ENCODE measurements around the gene ANKS3.
"Not testable (repeated sequence)": the region's sequence is repeated elsewhere in the genome, so short reads cannot be mapped to it uniquely, and the experiment has no call there.

Gene ANKS3

DNA sequence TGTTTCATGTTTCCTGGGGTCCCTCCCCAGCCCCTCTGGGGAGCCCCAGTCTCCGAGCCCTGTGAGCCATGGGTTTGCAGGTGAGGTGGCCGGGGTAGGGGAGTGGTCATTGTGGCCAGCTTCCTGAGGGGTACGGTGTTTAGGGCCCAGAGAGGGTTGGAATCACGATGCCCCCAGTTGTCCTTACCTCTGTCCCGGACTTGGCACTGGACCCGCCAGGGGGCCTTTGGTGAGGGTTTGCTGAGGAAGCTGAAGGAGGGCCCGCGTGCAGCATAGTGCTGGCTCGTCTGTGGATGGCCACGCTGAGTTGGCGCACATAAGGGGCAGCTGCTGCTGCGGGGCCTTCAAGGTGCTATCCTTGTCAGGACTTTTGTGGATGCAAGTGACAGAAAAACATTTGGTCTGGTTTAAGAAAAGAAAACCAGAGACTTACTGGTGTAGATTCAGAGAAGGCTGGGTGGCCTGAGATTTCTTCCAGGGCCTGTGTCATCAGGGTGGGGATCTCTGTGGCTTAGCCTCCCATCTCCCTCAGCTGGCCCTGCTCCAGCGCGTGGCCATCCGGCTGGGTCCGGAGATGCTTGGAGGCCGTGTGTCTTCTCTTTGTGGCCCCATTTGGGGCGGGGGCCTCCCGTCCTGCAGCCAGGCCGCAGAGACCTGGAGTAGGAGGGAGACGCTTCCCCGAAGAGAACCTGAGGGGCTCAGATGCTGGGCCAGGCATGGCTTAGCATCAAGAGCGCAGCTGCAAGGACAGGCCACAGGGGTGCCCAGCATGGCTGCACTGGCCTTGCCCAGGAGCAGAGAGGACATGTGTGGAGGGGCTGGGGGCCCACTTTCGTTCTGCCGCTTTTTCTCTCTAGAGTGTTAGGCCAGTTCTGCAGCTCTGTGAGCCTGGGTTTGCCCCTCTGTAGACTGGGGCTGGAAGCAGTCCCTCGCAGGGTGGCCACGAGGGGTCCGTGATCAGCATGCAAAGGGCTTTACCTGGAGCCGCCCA is 74.4 kb downstream of the ANKS3 start:
- Histone ChIP-seq H3K9ac (ENCODE audit: low read depth, low read length) (no peak overlapping the region), H3K27ac (ENCODE audit: low read depth, low read length) (no peak overlapping the region), H3K27me3 (ENCODE audit: insufficient read depth, low read length) (no peaks in the 10 kb centered on the region), H3K36me3 (ENCODE audit: insufficient read depth, low read length) (peaks cover 41% of the 10 kb centered on the region), H3K4me3 (ENCODE audit: low read length) (no peak overlapping the region), H3K9me3 (ENCODE audit: insufficient read depth, low read depth, low read length) (no peaks in the 10 kb centered on the region), H3K4me1 (ENCODE audit: insufficient read depth, low read length) (no peaks in the 10 kb centered on the region)
- 95% methylated on average over 29 of the region's 29 CpGs for WGBS

DNA sequence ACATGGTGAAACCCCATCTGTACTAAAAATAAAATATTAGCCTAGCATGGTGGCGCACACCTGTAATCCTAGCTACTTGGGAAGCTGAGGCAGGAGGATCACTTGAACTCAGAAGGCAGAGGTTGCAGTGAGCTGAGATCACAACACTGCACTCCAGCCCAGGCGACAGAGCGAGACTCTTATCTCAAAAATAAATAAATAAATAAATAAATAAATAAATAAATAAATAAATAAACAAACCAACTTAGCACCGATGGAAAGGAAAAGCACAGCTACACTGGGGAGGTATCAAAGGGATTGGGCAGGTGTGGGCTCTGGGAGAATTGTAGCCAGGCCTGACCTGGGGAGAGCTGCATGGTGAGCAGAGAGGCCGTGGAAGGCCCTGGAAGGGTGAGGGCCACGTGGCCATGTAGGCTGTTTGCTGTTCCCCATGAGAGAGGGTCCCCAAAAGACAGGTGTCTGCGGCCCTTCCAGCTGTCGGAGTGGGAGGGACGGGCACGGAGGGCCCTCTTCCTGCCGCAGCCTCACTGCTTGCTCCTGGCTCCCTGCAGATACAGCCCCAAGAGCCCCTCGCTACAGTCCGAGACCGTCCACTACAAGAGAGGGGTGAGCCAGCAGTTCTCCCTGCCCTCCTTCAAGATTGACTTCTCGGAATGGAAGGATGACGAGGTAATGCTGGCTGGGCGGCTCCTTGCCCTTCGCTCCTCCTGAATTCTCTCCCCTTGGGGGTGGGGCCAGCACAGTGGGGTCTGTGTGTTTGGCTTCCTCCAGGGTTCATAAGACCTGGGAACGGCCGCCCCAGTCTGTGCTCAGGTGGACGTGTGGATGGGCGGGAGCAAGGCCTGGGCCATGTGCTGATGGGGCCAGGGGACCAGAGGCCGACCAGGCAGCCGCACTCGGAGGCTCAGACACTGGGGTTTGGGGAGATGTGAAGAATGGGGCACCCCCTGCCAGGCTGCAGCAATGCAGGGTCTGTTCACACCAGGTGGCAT is 77.1 kb downstream of the ANKS3 start:
- Histone ChIP-seq H3K9me3 (ENCODE audit: insufficient read depth, low read depth, low read length) (no peaks in the 10 kb centered on the region), H3K27ac (ENCODE audit: low read depth, low read length) (no peak overlapping the region), H3K4me3 (ENCODE audit: low read length) (no peak overlapping the region), H3K9ac (ENCODE audit: low read depth, low read length) (no peak overlapping the region), H3K4me1 (ENCODE audit: insufficient read depth, low read length) (no peaks in the 10 kb centered on the region), H3K27me3 (ENCODE audit: insufficient read depth, low read length) (no peaks in the 10 kb centered on the region), H3K36me3 (ENCODE audit: insufficient read depth, low read length) (peaks cover 49% of the 10 kb centered on the region)
- 95% methylated on average over 23 of the region's 25 CpGs for WGBS

DNA sequence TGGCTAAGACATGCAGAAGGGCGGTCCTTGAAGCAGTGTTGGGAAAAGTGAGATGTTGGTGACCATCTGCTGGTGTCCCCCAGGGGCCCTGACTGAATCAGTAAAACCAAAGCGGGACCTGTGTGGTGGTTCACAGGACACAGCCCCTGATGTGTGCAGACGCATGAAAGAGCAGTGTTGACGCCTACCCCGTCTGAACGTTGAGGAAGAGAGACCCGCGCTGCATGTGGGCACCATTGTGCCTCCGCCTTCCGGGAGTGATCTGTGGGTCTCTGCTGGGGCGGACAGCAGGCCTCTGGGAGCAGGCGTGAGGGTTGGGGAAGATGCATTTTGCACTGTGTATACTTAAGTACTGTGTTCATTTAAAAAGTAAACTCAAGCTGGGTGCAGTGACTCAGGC is 77.8 kb downstream of the ANKS3 start:
- Histone ChIP-seq H3K9ac (ENCODE audit: low read depth, low read length) (no peak overlapping the region), H3K9me3 (ENCODE audit: insufficient read depth, low read depth, low read length) (no peaks in the 10 kb centered on the region), H3K4me1 (ENCODE audit: insufficient read depth, low read length) (no peaks in the 10 kb centered on the region), H3K27me3 (ENCODE audit: insufficient read depth, low read length) (no peaks in the 10 kb centered on the region), H3K27ac (ENCODE audit: low read depth, low read length) (no peak overlapping the region), H3K36me3 (ENCODE audit: insufficient read depth, low read length) (peaks cover 56% of the 10 kb centered on the region), H3K4me3 (ENCODE audit: low read length) (no peak overlapping the region)
- WGBS = 96% methylated on average over 12 of the region's 12 CpGs

DNA sequence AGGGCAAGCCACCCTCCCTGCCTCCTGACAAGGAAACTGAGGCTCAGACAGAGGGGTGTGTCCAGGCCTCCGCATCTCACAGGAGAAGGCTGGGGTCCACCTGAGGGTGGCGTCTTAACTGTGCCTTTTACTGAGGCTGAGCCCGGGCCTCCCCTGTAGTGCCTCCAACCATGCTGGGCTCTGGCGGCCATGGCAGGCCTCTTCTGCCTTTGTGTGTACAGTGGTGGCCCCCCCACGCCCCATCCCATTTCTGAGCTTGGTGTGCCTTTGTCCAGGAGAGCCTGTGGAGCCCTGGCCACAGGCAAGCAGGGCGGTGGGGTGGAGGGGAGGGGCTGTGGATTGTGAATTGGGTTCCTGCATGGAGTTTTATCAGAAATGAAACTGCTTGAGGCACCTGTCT is 78.3 kb downstream of the ANKS3 start:
- peaks cover 60% of the 10 kb centered on the region for H3K36me3 ChIP-seq (ENCODE audit: insufficient read depth, low read length)
- WGBS = 97% methylated on average over 6 of the region's 6 CpGs
- no peaks in the 10 kb centered on the region for H3K4me1 ChIP-seq (ENCODE audit: insufficient read depth, low read length)
- no peaks in the 10 kb centered on the region for H3K9me3 ChIP-seq (ENCODE audit: insufficient read depth, low read depth, low read length)
- H3K9ac ChIP-seq (ENCODE audit: low read depth, low read length) = no peak overlapping the region
- no peak overlapping the region for H3K4me3 ChIP-seq (ENCODE audit: low read length)
- no peak overlapping the region for H3K27ac ChIP-seq (ENCODE audit: low read depth, low read length)
- H3K27me3 ChIP-seq (ENCODE audit: insufficient read depth, low read length) = no peaks in the 10 kb centered on the region

DNA sequence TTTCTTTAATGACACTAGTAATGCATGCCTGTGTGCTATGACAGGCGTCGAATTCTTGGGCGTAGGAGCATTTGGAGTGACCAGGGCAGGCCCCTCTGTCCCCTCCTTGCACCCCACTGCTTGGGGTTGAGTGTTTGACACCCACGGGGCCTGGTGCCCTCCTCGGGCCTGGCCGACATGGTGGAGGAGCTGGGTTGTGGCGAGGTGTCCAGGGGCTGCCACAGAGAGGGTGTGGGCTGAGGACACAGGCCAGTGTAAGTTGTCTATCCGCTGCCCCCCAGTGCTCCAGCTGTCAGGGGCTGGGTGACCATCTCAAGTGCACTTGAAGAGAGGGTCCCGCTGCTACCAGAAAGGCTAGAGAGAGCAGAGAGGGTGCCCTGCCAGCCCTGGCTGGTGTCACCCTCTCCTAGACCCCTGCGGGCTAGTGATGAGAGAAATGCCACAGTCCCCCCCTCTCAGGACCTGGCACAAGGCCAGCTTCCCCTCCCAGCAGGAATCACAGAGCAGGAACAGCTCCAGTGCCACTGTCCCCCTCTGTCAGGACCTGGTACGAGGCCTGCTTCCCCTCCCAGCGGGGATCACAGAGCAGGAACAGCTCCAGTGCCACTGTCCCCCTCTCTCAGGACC is 79.0 kb downstream of the ANKS3 start:
- Histone ChIP-seq H3K9ac (ENCODE audit: low read depth, low read length) (no peak overlapping the region), H3K27ac (ENCODE audit: low read depth, low read length) (no peak overlapping the region), H3K4me1 (ENCODE audit: insufficient read depth, low read length) (no peaks in the 10 kb centered on the region), H3K27me3 (ENCODE audit: insufficient read depth, low read length) (no peaks in the 10 kb centered on the region), H3K4me3 (ENCODE audit: low read length) (no peak overlapping the region), H3K36me3 (ENCODE audit: insufficient read depth, low read length) (peaks cover 60% of the 10 kb centered on the region), H3K9me3 (ENCODE audit: insufficient read depth, low read depth, low read length) (no peaks in the 10 kb centered on the region)
- WGBS = 95% methylated on average over 12 of the region's 12 CpGs

DNA sequence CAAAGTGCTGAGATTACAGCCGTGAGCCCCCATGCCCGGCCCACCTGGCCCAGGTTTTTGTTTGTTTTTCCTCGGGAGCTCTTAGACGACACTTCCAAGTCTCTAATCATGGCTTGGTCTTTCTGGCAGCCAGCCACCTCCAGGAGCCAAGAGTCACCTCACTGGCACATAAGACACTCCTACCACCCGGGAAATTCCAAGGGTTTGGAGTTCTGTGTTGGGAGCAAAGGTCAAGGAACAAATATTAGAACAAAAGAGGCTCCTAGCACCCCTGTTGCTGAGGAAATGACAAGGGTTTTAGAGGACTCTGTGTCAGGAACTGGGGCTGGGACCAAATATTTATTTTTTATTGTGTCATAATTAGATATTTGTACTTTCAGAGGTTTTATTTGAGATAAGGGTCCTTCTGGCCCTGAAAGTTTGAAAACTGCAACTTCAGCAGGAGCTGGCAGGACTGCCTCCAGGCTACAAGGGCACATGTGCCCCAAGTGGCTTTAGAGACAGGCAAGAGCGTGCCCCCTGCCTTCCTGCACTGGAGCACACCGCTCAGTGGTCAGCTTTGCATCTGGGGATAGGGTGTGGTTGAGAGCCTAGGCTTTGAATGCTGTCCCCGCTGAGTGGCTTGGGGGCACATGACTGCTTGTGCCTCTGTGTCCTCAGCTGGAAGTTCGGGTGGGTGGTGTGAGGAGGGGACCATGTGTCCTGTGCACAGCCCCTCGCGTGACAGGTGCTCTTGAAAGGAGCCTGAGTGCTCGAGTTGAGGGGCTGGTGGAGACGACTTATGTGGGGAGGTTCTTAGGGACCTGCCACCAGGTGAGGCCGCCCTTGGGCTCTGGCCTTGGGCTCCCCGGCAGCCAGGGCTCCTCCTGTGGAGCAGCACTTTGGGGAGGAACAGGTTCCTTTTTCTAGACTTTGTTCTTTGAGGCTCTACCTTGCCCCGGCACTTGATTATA is 79.8 kb downstream of the ANKS3 start:
- Histone ChIP-seq H3K4me3 (ENCODE audit: low read length) (no peak overlapping the region), H3K27me3 (ENCODE audit: insufficient read depth, low read length) (no peaks in the 10 kb centered on the region), H3K9me3 (ENCODE audit: insufficient read depth, low read depth, low read length) (no peaks in the 10 kb centered on the region), H3K27ac (ENCODE audit: low read depth, low read length) (0 out of 2 replicates have a peak overlapping the region, but pooled peaks have one; percentile 6), H3K36me3 (ENCODE audit: insufficient read depth, low read length) (peaks cover 56% of the 10 kb centered on the region), H3K9ac (ENCODE audit: low read depth, low read length) (no peak overlapping the region), H3K4me1 (ENCODE audit: insufficient read depth, low read length) (no peaks in the 10 kb centered on the region)
- 93% methylated on average over 16 of the region's 16 CpGs for WGBS

DNA sequence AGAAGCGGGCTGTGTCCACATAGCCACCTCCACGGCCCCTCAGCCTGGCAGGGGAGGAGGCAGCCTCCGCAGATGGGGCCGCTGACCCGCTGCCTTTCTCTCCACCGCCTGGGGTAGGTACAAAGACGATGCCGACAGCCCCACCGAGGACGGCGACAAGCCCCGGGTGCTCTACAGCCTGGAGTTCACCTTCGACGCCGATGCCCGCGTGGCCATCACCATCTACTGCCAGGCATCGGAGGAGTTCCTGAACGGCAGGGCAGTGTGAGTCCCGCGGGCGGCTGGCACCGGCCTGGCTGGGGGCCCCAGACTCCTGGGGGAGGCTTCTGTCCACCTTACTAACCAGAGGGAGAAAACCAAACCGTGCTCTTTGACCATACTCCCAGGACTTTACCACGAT is 81.5 kb downstream of the ANKS3 start:
- H3K9me3 ChIP-seq (ENCODE audit: insufficient read depth, low read depth, low read length) = no peaks in the 10 kb centered on the region
- no peak overlapping the region for H3K9ac ChIP-seq (ENCODE audit: low read depth, low read length)
- H3K36me3 ChIP-seq (ENCODE audit: insufficient read depth, low read length) = peaks cover 49% of the 10 kb centered on the region
- 96% methylated on average over 25 of the region's 25 CpGs for WGBS
- H3K27me3 ChIP-seq (ENCODE audit: insufficient read depth, low read length) = no peaks in the 10 kb centered on the region
- H3K27ac ChIP-seq (ENCODE audit: low read depth, low read length) = no peak overlapping the region
- H3K4me3 ChIP-seq (ENCODE audit: low read length) = no peak overlapping the region
- no peaks in the 10 kb centered on the region for H3K4me1 ChIP-seq (ENCODE audit: insufficient read depth, low read length)

DNA sequence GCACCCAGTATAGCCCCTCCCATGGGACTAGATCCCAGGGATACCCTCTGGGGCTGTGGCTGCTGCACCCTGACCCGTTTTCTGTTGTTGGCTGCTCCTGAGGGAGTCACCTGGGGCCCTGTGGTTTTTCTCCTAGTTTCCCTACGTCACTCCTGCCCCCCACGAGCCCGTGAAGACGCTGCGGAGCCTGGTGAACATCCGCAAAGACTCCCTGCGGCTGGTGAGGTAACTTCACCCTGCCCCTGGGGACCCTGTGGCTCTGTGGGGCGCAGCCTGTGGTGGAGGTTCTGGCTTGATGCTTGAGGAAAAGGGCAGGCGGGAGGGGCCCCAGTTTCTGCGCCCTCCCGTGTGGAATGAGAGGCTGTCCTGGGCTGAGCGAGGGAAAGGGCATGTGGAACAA is 82.2 kb downstream of the ANKS3 start:
- no peak overlapping the region for H3K27ac ChIP-seq (ENCODE audit: low read depth, low read length)
- 94% methylated on average over 13 of the region's 13 CpGs for WGBS
- no peak overlapping the region for H3K9ac ChIP-seq (ENCODE audit: low read depth, low read length)
- H3K36me3 ChIP-seq (ENCODE audit: insufficient read depth, low read length) = peaks cover 49% of the 10 kb centered on the region
- H3K4me1 ChIP-seq (ENCODE audit: insufficient read depth, low read length) = no peaks in the 10 kb centered on the region
- no peak overlapping the region for H3K4me3 ChIP-seq (ENCODE audit: low read length)
- H3K27me3 ChIP-seq (ENCODE audit: insufficient read depth, low read length) = no peaks in the 10 kb centered on the region
- H3K9me3 ChIP-seq (ENCODE audit: insufficient read depth, low read depth, low read length) = no peaks in the 10 kb centered on the region

DNA sequence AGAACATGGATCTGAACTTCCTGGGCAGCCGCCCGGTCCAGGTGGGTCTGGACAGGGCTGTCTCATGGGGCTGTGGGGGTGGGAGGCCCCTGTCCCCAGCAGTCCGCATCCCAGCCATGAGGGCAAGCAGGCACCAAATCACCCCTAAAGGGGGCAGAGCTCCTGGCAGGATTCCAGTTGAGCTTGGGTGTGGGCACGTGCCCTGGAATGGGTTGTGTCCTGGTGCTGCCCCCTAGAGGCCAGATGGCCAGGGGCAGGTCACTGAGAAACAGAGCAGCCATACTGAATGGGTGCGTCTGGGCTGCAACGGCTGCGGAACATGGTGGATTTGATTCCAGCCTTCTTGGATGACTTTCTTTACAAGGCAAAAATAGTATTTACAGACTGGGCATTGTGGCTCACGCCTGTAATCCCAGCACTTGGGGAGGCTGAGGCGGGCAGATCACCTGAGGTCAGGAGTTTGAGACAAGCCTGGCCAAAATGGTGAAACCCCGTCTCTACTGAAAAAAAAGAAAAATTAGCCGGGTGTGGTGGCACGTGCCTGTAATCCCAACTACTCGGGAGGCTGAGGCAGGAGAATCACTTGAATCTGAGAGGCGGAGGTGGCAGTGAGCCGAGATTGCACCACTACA is 83.5 kb downstream of the ANKS3 start:
- not testable (repeated sequence) for H3K4me3 ChIP-seq (ENCODE audit: low read length); H3K27ac ChIP-seq (ENCODE audit: low read depth, low read length); H3K4me1 ChIP-seq (ENCODE audit: insufficient read depth, low read length); H3K27me3 ChIP-seq (ENCODE audit: insufficient read depth, low read length); H3K9ac ChIP-seq (ENCODE audit: low read depth, low read length); H3K9me3 ChIP-seq (ENCODE audit: insufficient read depth, low read depth, low read length)
- H3K36me3 ChIP-seq (ENCODE audit: insufficient read depth, low read length) = peaks cover 40% of the 10 kb centered on the region
- 92% methylated on average over 15 of the region's 15 CpGs for whole genome bisulfite sequencing

All from HUES64 (cell line).